Stimulated activated CD8-positive, alpha-beta memory T cell treated with anti-CD3 and anti-CD28 coated beads, Interleukin-7, amount 100 ng/mL, for 4 hours (primary cell): Measurements from ENCODE around the gene BLOC1S5.
"Not testable (repeated sequence)": the region's sequence is repeated elsewhere in the genome, so short reads cannot be mapped to it uniquely, and the experiment has no call there.

Source experiments
- DNase-seq, 2 donors: peaks; one replicate each; pipeline ENCODE4 v3.0.0-alpha.2; 2020; ENCODE audit warnings: low read depth in 2 of 2

BLOC1S5 gene

GRCh38 chr6:8041913-8042583, 22.1 kb downstream of the BLOC1S5 start:
- no peak for DNase-seq

- not testable (repeated sequence) for DNase-seq
These were observed 30.1 kb downstream of the BLOC1S5 start for GRCh38 chr6:8034107-8034506.

GRCh38 chr6:8030920-8031319, 33.3 kb downstream of the BLOC1S5 start:
- no peak for DNase-seq

GRCh38 chr6:8029243-8029870, 34.8 kb downstream of the BLOC1S5 start:
- no peak for DNase-seq

GRCh38 chr6:8027965-8028651, 36.1 kb downstream of the BLOC1S5 start:
- no peak for DNase-seq

DNA sequence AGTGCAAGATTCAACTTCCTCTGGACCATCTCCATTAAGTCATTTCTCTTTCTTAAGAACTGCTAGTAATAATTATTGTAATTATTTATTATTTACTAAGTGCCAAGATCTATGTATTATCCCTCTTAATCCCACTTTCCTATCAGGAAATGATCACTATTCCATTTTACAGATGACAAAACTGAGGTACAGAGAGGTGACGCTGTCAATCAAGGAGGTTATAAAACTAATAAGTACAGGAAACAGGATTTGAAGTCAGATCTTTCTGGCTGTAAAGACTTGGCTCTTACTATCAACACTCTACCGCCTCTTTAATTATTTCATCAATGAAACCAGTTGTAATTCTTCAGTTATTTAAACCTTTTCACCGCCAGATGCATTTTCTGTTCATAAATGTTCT, 37.4 kb downstream of the BLOC1S5 start:
- no peak for DNase-seq

GRCh38 chr6:8025191-8025590, 39.0 kb downstream of the BLOC1S5 start:
- no peak for DNase-seq

GRCh38 chr6:8023638-8024037, 40.6 kb downstream of the BLOC1S5 start:
- DNase-seq, result no peak

DNA sequence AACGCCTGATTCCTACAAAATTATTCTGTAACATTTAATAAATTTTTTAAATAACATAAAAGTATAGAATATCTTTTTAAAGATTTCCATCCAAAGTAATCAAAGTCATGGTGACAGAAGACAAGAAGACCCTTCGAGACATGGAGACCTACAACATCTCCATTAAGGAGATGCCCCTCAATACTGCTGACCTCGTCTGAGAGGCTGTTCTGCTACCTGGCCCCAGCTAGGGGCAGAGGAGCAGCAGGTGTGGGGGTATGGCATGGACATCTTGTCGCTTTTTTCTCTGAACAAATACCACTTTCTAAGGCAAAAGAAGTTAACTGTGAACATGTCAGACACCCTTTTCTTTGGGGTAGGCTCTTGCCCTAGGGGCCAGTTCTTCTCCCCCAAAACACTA, 44.1 kb downstream of the BLOC1S5 start:
- no peak for DNase-seq

- DNase-seq, result no peak
These were observed 46.5 kb downstream of the BLOC1S5 start for GRCh38 chr6:8017705-8018104.

DNA sequence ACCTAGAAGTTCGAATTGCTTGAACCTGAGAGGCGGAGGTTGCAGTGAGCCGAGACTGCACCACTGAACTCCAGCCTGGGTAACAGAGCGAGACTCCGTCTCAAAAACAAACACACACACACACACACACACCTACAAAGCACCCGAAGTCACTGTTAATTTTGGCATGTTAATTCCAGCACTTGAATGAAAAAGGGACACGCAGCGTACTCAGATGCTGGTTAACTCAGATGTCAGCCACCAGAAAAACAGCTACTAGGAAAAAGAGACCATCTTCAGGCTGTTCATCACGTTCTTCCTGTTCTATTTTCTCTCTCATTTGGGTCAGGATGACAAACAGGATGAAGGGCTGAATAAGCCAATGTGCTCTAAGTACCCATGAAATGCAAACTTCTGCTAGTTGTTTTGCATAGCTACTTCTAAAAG, 46.9 kb downstream of the BLOC1S5 start:
- DNase-seq, result no peak

DNA sequence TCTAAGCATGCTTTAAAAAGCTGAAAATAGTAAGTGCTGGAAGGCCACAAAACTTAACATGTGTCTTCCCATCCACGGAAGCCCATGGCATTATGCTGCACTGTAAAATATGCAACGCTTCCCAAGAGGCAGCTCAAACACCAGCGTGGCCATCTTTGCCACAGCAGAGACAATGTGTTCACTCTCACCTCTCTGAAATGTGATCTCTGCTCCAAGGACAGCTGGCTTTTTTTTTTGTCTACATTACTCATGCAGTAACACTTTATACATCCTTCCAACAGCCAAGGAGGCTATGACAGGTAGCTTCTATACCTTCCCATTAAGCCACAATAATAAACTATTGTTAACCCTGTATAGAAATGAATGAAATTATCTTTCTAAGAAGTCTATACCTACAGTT, 49.2 kb downstream of the BLOC1S5 start:
- DNase-seq, result no peak

GRCh38 chr6:8013763-8014162, 50.4 kb downstream of the BLOC1S5 start:
- no peak for DNase-seq

DNA sequence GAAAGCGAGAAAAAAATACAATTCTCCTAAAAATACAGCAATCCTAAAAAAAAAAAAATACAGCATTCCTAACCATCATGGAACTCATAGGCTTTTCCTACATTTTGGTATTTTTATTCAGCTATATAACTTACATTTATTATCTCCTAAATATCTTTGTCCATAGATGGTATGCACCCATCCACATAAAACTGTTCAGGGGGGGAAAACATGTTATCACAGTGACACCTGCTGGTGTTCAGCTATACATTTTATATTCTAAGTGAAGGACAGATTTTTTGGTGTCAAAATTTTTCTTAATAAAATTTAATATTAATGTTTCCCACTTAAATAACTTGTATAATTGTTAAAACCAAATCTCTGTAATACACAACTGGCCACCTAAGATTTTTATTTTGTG, 58.0 kb downstream of the BLOC1S5 start:
- no peak for DNase-seq

DNA sequence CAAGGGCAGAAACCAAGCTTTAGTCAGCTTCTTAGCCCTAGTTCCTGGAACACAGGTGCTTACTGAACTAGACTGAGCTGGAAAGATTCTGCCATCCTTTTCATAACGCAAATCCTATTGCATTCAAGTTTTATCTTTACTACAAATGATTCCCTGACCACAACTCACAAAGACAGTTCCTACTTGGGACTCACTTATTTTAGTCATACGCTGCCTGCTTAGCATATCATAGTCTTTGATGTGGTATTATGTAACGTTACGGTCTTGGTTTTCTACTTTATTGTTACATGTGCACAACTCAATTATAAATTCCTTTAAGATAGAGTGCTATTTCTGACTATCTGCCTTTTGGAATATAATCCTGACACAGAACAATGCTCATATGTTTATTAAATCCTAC, 59.1 kb downstream of the BLOC1S5 start:
- DNase-seq, result no peak

DNA sequence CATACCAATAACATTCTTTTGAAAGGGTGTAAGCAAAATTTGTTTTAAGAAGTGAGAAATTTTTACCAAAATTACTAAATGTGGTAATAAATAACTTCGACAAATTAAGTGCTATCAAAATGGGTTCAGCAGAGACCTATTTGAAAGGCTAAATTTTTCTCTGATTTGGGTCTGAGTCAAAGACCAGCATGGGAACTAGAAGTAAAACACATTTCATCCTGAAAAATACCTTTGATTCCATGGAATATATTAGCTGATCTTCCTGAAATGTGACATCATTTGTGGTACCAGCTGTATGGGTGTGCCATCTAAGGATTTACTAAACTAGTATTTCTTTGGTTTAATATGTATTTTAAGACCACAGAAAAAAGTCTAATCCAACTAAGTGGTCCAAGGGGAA, 63.6 kb downstream of the BLOC1S5 start:
- DNase-seq, result no peak

DNA sequence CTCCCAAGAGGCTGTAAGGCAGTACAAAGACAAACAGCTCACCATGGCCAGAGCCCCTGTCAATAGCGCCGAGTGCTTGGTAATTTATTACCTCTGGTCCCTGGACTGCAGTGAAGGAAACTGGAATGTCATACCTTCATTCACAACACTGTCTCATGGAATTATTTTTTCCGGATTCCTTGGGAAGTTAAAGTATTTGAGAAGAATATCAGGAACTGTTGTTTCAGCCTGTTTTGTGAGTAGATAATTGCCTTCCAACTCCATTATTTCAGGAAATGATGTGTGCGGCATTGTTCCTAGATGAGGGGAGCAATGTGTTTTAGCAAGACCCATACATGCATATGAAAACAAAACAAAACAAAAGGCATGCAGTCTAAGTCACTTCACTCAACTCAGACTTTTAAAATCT, 64.0 kb downstream of the BLOC1S5 start:
- no peak for DNase-seq

GRCh38 chr6:7999201-7999600, 65.0 kb downstream of the BLOC1S5 start:
- DNase-seq, result no peak

- no peak for DNase-seq
These were observed 66.0 kb downstream of the BLOC1S5 start for GRCh38 chr6:7998103-7998725.

DNA sequence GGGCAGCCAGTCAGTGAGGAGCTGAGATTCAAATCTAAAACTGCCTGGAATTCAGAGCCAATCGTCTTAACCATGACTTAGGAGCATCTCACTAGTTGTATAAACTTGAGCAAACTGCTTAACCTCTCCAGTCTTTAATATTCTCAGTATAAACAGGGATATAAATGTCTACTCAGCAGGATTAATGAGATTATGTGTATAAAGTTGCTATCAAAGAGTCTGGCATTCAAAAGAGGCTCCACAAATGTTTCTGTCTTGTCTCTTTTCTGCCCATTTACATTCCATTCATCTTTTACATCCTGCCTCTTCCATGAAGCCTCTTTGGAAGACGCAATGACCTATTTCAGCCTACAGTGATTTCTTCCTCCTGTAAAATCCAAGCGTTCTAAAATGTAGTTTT, 66.9 kb downstream of the BLOC1S5 start:
- no peak for DNase-seq

DNA sequence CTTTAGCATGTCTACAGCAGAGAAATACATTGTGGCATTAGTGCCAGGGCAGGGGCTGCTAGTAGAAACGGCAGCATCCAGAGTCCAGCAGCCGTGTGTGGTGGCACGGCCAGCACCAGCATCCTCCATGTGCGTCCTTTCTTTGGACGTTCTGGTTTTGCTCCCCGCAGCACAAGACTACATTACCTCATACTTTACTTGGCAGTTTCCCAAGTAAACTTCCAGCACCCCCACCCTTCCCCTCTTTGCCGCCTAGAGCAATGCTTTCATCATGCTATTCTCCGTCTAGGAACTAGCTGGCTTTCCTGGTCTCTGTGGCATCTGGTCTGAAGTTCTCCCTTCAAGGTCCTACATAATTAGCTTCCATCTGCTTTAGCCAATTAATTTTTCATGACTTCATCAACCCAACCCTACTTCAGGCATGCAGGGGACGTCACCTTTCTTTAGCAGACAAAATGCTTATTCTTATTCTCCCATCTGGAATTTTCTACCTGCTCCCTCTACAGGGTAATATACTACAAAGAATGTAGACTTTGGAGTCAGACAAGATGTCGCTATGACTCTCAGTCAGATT, 67.6 kb downstream of the BLOC1S5 start:
- DNase-seq, result no peak

DNA sequence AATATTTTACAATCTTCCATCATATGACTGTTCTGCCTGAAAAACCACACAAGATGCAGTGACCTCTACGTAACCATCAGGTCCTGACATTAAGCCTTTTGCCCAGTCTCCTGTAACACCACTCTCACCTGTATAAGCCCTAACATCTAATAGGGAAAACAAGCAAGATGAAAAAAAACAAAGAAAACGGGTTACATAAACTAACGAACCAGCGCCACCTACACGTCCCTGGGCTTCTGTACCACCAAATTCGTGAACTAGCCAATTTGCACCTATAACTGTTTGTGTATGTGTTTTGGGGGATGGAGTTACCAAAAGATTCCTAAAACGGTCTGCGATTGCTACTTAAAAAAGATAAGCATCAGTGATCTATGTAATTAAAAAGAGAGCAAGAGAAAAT, 70.2 kb downstream of the BLOC1S5 start:
- no peak for DNase-seq
